HepG2 (cell line): ENCODE data around the gene SELPLG. TPM values are rescaled to one million over a fixed set of nuclear protein-coding genes. Genes with fewer than 3 reads are reported as not detected.

ENCODE experiments used
- ATAC-seq: fragments of 200-7000 bp; cut with Tn5 transposase; 3 replicates; pipeline ENCODE4 v1.9.1; 2020; ENCODE audit warnings: mild to moderate bottlenecking, moderate library complexity
- BruUV-seq: library from RNA; stranded (reverse); fragments of 400-500 nt; replicated peaks from 2 replicates; lab custom pipeline; 2021; lab: Mats Ljungman, UMichigan
- CTCF ChIA-PET: fragments of 300-600 bp; formaldehyde crosslinking; extraction: SDS; loops from one replicate; lab custom pipeline; 2021; ENCODE audit warnings: low total read pairs, inconsistent platforms, low intra/inter-chr PET ratio; lab: Yijun Ruan, JAX
- POLR2A ChIA-PET: fragments of 350-600 bp; sonication (Branson Sonifier 250); formaldehyde crosslinking; loops from one replicate; lab custom pipeline; 2020; ENCODE audit warnings: antibody characterized with exemption, inconsistent platforms; lab: Yijun Ruan, JAX
- DNase-seq: peaks from one replicate; pipeline ENCODE4 v3.0.0-alpha.2; 2015; ENCODE audit warnings: low spot score
- FAIRE-seq: peaks from 3 replicates; lab custom pipeline; 2011; peaks lifted over from hg19 to GRCh38; lab: Jason Lieb, UNC
- H2AFZ ChIP-seq: one replicate; pipeline ENCODE4 v1.6.1; 2011; ENCODE audit warnings: low read length, inconsistent platforms
- H3K27ac ChIP-seq: fragments of 300-600 bp; 3 replicates; pipeline ENCODE4 v1.8.0; 2011; ENCODE audit warnings: mixed run types, mild to moderate bottlenecking, mixed read lengths, low read length, inconsistent platforms; ENCODE audit not compliant: insufficient read depth; ENCODE audit errors: extremely low read length
- H3K27me3 ChIP-seq, 2 experiments: fragments of 200-600 bp in 1 of 2; 2 replicates in 1 of 2; 3 replicates in 1 of 2; pipeline versions ENCODE4 v1.6.0 to v1.8.0; 2011; ENCODE audit warnings: low read length in 2 of 2, mild to moderate bottlenecking in 2 of 2, moderate library complexity in 2 of 2, inconsistent platforms in 1 of 2; ENCODE audit not compliant: insufficient read depth in 2 of 2, control insufficient read depth in 1 of 2
- H3K36me3 ChIP-seq, 2 experiments: fragments of 200-600 bp in 1 of 2; replicated peaks in 1 of 2; 2 replicates in 1 of 2; 3 replicates in 1 of 2; pipeline versions ENCODE4 v1.5.1 to v1.8.0; 2011; ENCODE audit warnings: low read length in 2 of 2, inconsistent platforms in 1 of 2; ENCODE audit not compliant: insufficient read depth in 2 of 2, control insufficient read depth in 1 of 2
- H3K4me1 ChIP-seq: 2 replicates; pipeline ENCODE4 v1.5.1; 2012; ENCODE audit warnings: low read length, inconsistent platforms; ENCODE audit not compliant: insufficient read depth
- H3K4me2 ChIP-seq: 2 replicates; pipeline ENCODE4 v1.6.0; 2011; ENCODE audit warnings: low read depth, low read length, inconsistent platforms
- H3K4me3 ChIP-seq, 3 experiments: fragments of 200-600 bp in 1 of 3; sonication (generic), shearing (Covaris generic) in 1 of 3; replicated peaks in 1 of 3; 2 replicates each; pipeline ENCODE4 v1.5.1; 2011 to 2016; ENCODE audit warnings: low read length in 3 of 3, inconsistent platforms in 2 of 3, low read depth in 2 of 3, mild to moderate bottlenecking in 2 of 3, control low read depth in 1 of 3, mixed read lengths in 1 of 3; ENCODE audit not compliant: insufficient read depth in 1 of 3
- H3K79me2 ChIP-seq: one replicate; pipeline ENCODE4 v1.6.1; 2011; ENCODE audit warnings: low read length, inconsistent platforms; ENCODE audit not compliant: insufficient read depth
- H3K9ac ChIP-seq: 2 replicates; pipeline ENCODE4 v1.6.0; 2011; ENCODE audit warnings: mild to moderate bottlenecking, low read depth, low read length, inconsistent platforms; ENCODE audit not compliant: insufficient read depth
- H3K9me3 ChIP-seq: 2 replicates; pipeline ENCODE4 v1.5.1; 2012; ENCODE audit warnings: mild to moderate bottlenecking, low read length
- H4K20me1 ChIP-seq: 2 replicates; pipeline ENCODE4 v1.6.0; 2011; ENCODE audit warnings: inconsistent platforms, mild to moderate bottlenecking, low read length, moderate library complexity; ENCODE audit not compliant: insufficient read depth
- CBFB ChIP-seq: sonication (generic); formaldehyde crosslinking; IDR thresholded peaks from 2 replicates; pipeline ENCODE4 v1.4.0; 2020; ENCODE audit warnings: missing genetic modification reagents
- GPN1 ChIP-seq: sonication (generic); formaldehyde crosslinking; IDR thresholded peaks from 2 replicates; pipeline ENCODE4 v1.5.1; 2020; ENCODE audit warnings: missing genetic modification reagents, borderline replicate concordance
- KLF16 ChIP-seq, 2 experiments: sonication (generic) in 1 of 2; formaldehyde crosslinking in 1 of 2; IDR thresholded peaks; 2 replicates each; pipeline versions ENCODE4 v1.6.1 to v1.8.0; 2016 to 2023; ENCODE audit warnings: missing genetic modification reagents in 2 of 2, missing compliant biosample characterization in 1 of 2
- MTA1 ChIP-seq: sonication (generic); formaldehyde crosslinking; IDR thresholded peaks from 2 replicates; pipeline ENCODE4 v1.4.0; 2020; ENCODE audit warnings: missing genetic modification reagents, mild to moderate bottlenecking, borderline replicate concordance
- NR1H2 ChIP-seq: sonication (generic); formaldehyde crosslinking; IDR thresholded peaks from 2 replicates; pipeline ENCODE4 v1.8.1; 2022; ENCODE audit warnings: low read depth, missing genetic modification reagents, borderline replicate concordance
- ZNF136 ChIP-seq: sonication (generic); formaldehyde crosslinking; IDR thresholded peaks from 2 replicates; pipeline ENCODE4 v1.8.1; 2022; ENCODE audit warnings: low read depth, mild to moderate bottlenecking, moderate library complexity, missing genetic modification reagents
- ZNF138 ChIP-seq: sonication (generic); formaldehyde crosslinking; IDR thresholded peaks from 2 replicates; pipeline ENCODE4 v1.5.0; 2020; ENCODE audit warnings: mild to moderate bottlenecking, low read depth, missing genetic modification reagents
- ZNF362 ChIP-seq: sonication (generic); formaldehyde crosslinking; IDR thresholded peaks from 2 replicates; pipeline ENCODE4 v1.4.0; 2020; ENCODE audit warnings: missing genetic modification reagents, mild to moderate bottlenecking, borderline replicate concordance
- ZNF432 ChIP-seq: sonication (generic); formaldehyde crosslinking; IDR thresholded peaks from 2 replicates; pipeline ENCODE4 v1.5.0; 2020; ENCODE audit warnings: missing genetic modification reagents, mild to moderate bottlenecking, borderline replicate concordance
- ZNF501 ChIP-seq: sonication (generic); formaldehyde crosslinking; IDR thresholded peaks from 2 replicates; pipeline ENCODE4 v1.5.1; 2020; ENCODE audit warnings: mild to moderate bottlenecking, moderate library complexity, missing genetic modification reagents
- ZNF644 ChIP-seq: IDR thresholded peaks from 2 replicates; pipeline ENCODE4 v1.6.1; 2016; ENCODE audit warnings: low read depth
- ZUFSP ChIP-seq: sonication (generic); formaldehyde crosslinking; IDR thresholded peaks from 2 replicates; pipeline ENCODE4 v1.9.0; 2021; ENCODE audit warnings: missing genetic modification reagents, mild to moderate bottlenecking, borderline replicate concordance
- WGBS: methylation state at CpG from one replicate; pipeline ENCODE4 v1.1.6; 2017; ENCODE audit warnings: low lambda C conversion rate; 5-methylcytosine and 5-hydroxymethylcytosine counted together
- in situ Hi-C: cut with HindIII; loops from 2 replicates; pipeline ENCODE4 v1.10.0; 2017; ENCODE audit warnings: low pct_unique_long_range_greater_than_20kb; ENCODE audit not compliant: extremely low pct_ligation_motif_present
- intact Hi-C: fragments of 100-400 bp; cut with micrococcal nuclease; formaldehyde crosslinking; loops from one replicate; pipeline ENCODE4 v1.10.0; 2022; ENCODE audit not compliant: unreplicated experiment
- polyA plus RNA-seq, 8 experiments: library from polyadenylated mRNA; depleted of rRNA in 3 of 8; stranded (reverse) in 7 of 8; unstranded in 1 of 8; fragments of >200 nt; fragmentation: Illumina TruSeq in 4 of 8; extraction: Trizol in 4 of 8; gene quantifications; 2 replicates each; pipeline versions ENCODE4 v1.2.1 to v1.2.3, GENCODE V29; 2011 to 2016; ENCODE audit warnings: low read depth in 4 of 8, missing spikeins in 1 of 8, mixed read lengths in 1 of 8; ENCODE audit not compliant: insufficient read depth in 1 of 8
- total RNA-seq, 5 experiments: library from RNA; depleted of rRNA; stranded (reverse); fragments of >200 nt; fragmentation: Illumina TruSeq; extraction: Trizol; gene quantifications; 2 replicates each; pipeline ENCODE4 v1.2.3, GENCODE V29; 2016; ENCODE audit warnings: low read depth in 1 of 5

Gene SELPLG
- total and polyA plus RNA-seq, 2 of the 13 experiments (the other 11 are each of a cell fraction or from before 2014, with no cell fraction given) = 0.12 TPM; not detected in 1

GRCh38 chr12:108582978-108583770, 50.5 kb downstream of the SELPLG start:
- H3K9me3 ChIP-seq = no peaks in the 10 kb centered on the region
- H3K36me3 ChIP-seq = no peaks in the 10 kb centered on the region
- no peak overlapping the region for H3K4me2 ChIP-seq
- H2AFZ ChIP-seq = no peak overlapping the region
- TF ChIP-seq NR1H2 (CRISPR knock-in tag) (no peak), ZNF432 (CRISPR knock-in tag) (no peak), GPN1 (CRISPR knock-in tag) (no peak), ZNF362 (no peak), ZNF138 (CRISPR knock-in tag) (no peak), ZNF501 (CRISPR knock-in tag) (no peak), ZNF136 (no peak), ZUFSP (CRISPR knock-in tag) (no peak), MTA1 (no peak), KLF16 (CRISPR knock-in tag; IDR thresholded peaks at IDR 0.05) (no peak), CBFB (CRISPR knock-in tag) (no peak), ZNF644 (CRISPR knock-in tag) (no peak)
- H3K4me1 ChIP-seq = no peaks in the 10 kb centered on the region
- no peak overlapping the region for H3K9ac ChIP-seq
- no peak overlapping the region for H3K4me3 ChIP-seq
- POLR2A ChIA-PET = no interaction called here
- H4K20me1 ChIP-seq = no peaks in the 10 kb centered on the region
- 9% methylated on average over 4 of the region's 10 CpGs for WGBS
- CTCF ChIA-PET = no interaction called here
- H3K27me3 ChIP-seq = peaks cover 2 to 10% of the 10 kb centered on the region in 2 experiments; a peak in 3 of 5 replicates
- DNase-seq (no peak), ATAC-seq (no peak), FAIRE-seq (no peak)
- H3K27ac ChIP-seq = no peak overlapping the region
- BruUV-seq = no TSS peak
- no peaks in the 10 kb centered on the region for H3K79me2 ChIP-seq
- in situ Hi-C loops (no loop called here), intact Hi-C loops (no loop called here)
